MM.1S (cell line): Measurements from ENCODE around the gene ADTRP.

Source experiments
- CTCF ChIP-seq: fragments of 300-600 bp; sonication (generic); IDR thresholded peaks from 2 replicates; pipeline ENCODE4 v1.5.1; 2016; ENCODE audit warnings: antibody characterized with exemption, low read length, mixed read lengths
- EZH2 ChIP-seq: fragments of 300-600 bp; sonication (generic); optimal IDR thresholded peaks from 2 replicates; pipeline ENCODE3; 2017; ENCODE audit warnings: low read depth, mild to moderate bottlenecking, antibody characterized with exemption, low read length, mixed read lengths
- EZH2phosphoT487 ChIP-seq: fragments of 300-600 bp; sonication (generic); IDR thresholded peaks from 2 replicates; pipeline ENCODE4 v1.6.1; 2018; ENCODE audit warnings: antibody characterized with exemption, low read length

- TF ChIP-seq EZH2 (no peak), CTCF (no peak), EZH2phosphoT487 (no peak)
Observed at GRCh38 chr6:11766043-11766442, 12.6 kb downstream of the ADTRP start.
